Measurements from ENCODE around the gene DNAI2.

DNAI2 gene

GRCh38 chr17:74305865-74306654 is 32.0 kb downstream of the DNAI2 start:
- DNase-seq (ENCODE audit: low read depth): no peak

GRCh38 chr17:74307984-74308773 is 34.1 kb downstream of the DNAI2 start:
- DNase-seq (ENCODE audit: low read depth): no peak

GRCh38 chr17:74309902-74310301 is 35.9 kb downstream of the DNAI2 start:
- no peak for DNase-seq (ENCODE audit: low read depth)

- DNase-seq (ENCODE audit: low read depth): no peak
These were observed 40.8 kb downstream of the DNAI2 start for GRCh38 chr17:74314877-74315276.

- DNase-seq (ENCODE audit: low read depth): no peak
These were observed 42.2 kb downstream of the DNAI2 start for GRCh38 chr17:74316220-74316619.

- DNase-seq (ENCODE audit: low read depth): no peak
These were observed 43.0 kb downstream of the DNAI2 start for GRCh38 chr17:74317071-74317470.

GRCh38 chr17:74318391-74318790 is 44.4 kb downstream of the DNAI2 start:
- no peak for DNase-seq (ENCODE audit: low read depth)

- no peak for DNase-seq (ENCODE audit: low read depth)
These were observed 50.5 kb downstream of the DNAI2 start for GRCh38 chr17:74324521-74324920.

- no peak for DNase-seq (ENCODE audit: low read depth)
These were observed 51.3 kb downstream of the DNAI2 start for GRCh38 chr17:74325376-74325742.

- DNase-seq (ENCODE audit: low read depth): peak; percentile 45
These were observed 51.8 kb downstream of the DNAI2 start, which contains the start of gene KIF19 for GRCh38 chr17:74325743-74326379. Gene KIF19 (plus strand): TSS chr17:74326226. CDS start chr17:74326350, 124 bp downstream.

- no peak for DNase-seq (ENCODE audit: low read depth)
These were observed 52.5 kb downstream of the DNAI2 start for GRCh38 chr17:74326506-74326905.

GRCh38 chr17:74328487-74328886 is 54.5 kb downstream of the DNAI2 start:
- DNase-seq (ENCODE audit: low read depth): no peak

- DNase-seq (ENCODE audit: low read depth): no peak
These were observed 55.3 kb downstream of the DNAI2 start for GRCh38 chr17:74329378-74329777.

GRCh38 chr17:74330446-74330845 is 56.4 kb downstream of the DNAI2 start:
- DNase-seq (ENCODE audit: low read depth): no peak

- DNase-seq (ENCODE audit: low read depth): no peak
These were observed 58.1 kb downstream of the DNAI2 start for GRCh38 chr17:74332017-74332650.

- DNase-seq (ENCODE audit: low read depth): no peak
These were observed 58.8 kb downstream of the DNAI2 start for GRCh38 chr17:74332763-74333283.

- DNase-seq (ENCODE audit: low read depth): no peak
These were observed 60.5 kb downstream of the DNAI2 start for GRCh38 chr17:74334393-74335039.

GRCh38 chr17:74335529-74336062 is 61.6 kb downstream of the DNAI2 start:
- DNase-seq (ENCODE audit: low read depth): no peak

- DNase-seq (ENCODE audit: low read depth): no peak
These were observed 62.3 kb downstream of the DNAI2 start for GRCh38 chr17:74336307-74336706.

GRCh38 chr17:74337834-74338500 is 63.9 kb downstream of the DNAI2 start:
- no peak for DNase-seq (ENCODE audit: low read depth)

All from activated T-helper 1 cell treated with Interleukin-2 at 50 U/mL for 16 hours (primary cell).